K562 (cell line): ENCODE results near the gene BEST1. TPM values are rescaled to one million over a fixed set of nuclear protein-coding genes. Genes with fewer than 3 reads are reported as not detected.
A peak's percentile ranks its signal among the peaks of the same experiment; 100 is the strongest.

Source experiments
- ATAC-seq: fragments of 200-7000 bp; cut with Tn5 transposase; 3 replicates; pipeline ENCODE4 v1.9.1; 2020; ENCODE audit warnings: moderate library complexity
- BruUV-seq: library from RNA; stranded (reverse); fragments of 400-500 nt; replicated peaks from 2 replicates; lab custom pipeline; 2021; lab: Mats Ljungman, UMichigan
- CTCF ChIA-PET: fragments of 300-600 bp; formaldehyde crosslinking; extraction: SDS; loops from one replicate; lab custom pipeline; 2021; ENCODE audit warnings: low intra/inter-chr PET ratio; lab: Yijun Ruan, JAX
- POLR2A ChIA-PET: fragments of 300-600, 350-650 bp; sonication (Branson Sonifier 250); formaldehyde crosslinking; extraction: SDS; loops from one replicate; lab custom pipeline; 2021; ENCODE audit warnings: antibody characterized with exemption, inconsistent platforms; lab: Yijun Ruan, JAX
- DNase-seq, 4 experiments: peaks; one replicate each; pipeline versions ENCODE4 v3.0.0 to v3.0.0-alpha.2; 2011 to 2018; ENCODE audit warnings: low spot score in 3 of 4, mixed read lengths in 3 of 4; ENCODE audit errors: extremely low read depth in 1 of 4
- FAIRE-seq: peaks from 2 replicates; lab custom pipeline; 2011; peaks lifted over from hg19 to GRCh38; lab: Jason Lieb, UNC
- H2AFZ ChIP-seq: 2 replicates; pipeline ENCODE4 v1.6.0; 2011; ENCODE audit warnings: low read depth, low read length, control low read depth, inconsistent platforms
- H3K27ac ChIP-seq: fragments of 200-600 bp; 3 replicates; pipeline ENCODE4 v1.8.0; 2011; ENCODE audit warnings: low read depth, mild to moderate bottlenecking, control low read depth, inconsistent platforms, low read length, moderate library complexity, mixed read lengths; ENCODE audit errors: extremely low read depth
- H3K27me3 ChIP-seq, 2 experiments: fragments of 300-600 bp in 1 of 2; 2 replicates in 1 of 2; 3 replicates in 1 of 2; pipeline versions ENCODE4 v1.6.0 to v1.8.0; 2011; ENCODE audit warnings: inconsistent platforms in 2 of 2, low read length in 2 of 2, mild to moderate bottlenecking in 1 of 2, mixed read lengths in 1 of 2, moderate library complexity in 1 of 2; ENCODE audit not compliant: control insufficient read depth in 2 of 2, insufficient read depth in 2 of 2
- H3K36me3 ChIP-seq: fragments of 300-600 bp; 3 replicates; pipeline ENCODE4 v1.8.0; 2011; ENCODE audit warnings: mild to moderate bottlenecking, low read length, inconsistent platforms; ENCODE audit not compliant: control insufficient read depth, insufficient read depth
- H3K4me1 ChIP-seq, 2 experiments: fragments of 200-600 bp in 1 of 2; replicated peaks in 1 of 2; 2 replicates in 1 of 2; 3 replicates in 1 of 2; pipeline versions ENCODE4 v1.5.1 to v1.8.0; 2011; ENCODE audit warnings: inconsistent platforms in 2 of 2, low read length in 2 of 2, mild to moderate bottlenecking in 1 of 2, mixed read lengths in 1 of 2, moderate library complexity in 1 of 2; ENCODE audit not compliant: control insufficient read depth in 2 of 2, insufficient read depth in 2 of 2
- H3K4me2 ChIP-seq: 2 replicates; pipeline ENCODE4 v1.6.1; 2011; ENCODE audit warnings: low read length, control low read depth, inconsistent platforms, mixed read lengths; ENCODE audit not compliant: insufficient read depth
- H3K4me3 ChIP-seq: fragments of 200-600 bp; sonication (generic), shearing (Covaris generic); 2 replicates; pipeline ENCODE4 v1.5.1; 2016; ENCODE audit warnings: control low read depth, inconsistent platforms
- H3K79me2 ChIP-seq: fragments of 200-600 bp; 3 replicates; pipeline ENCODE4 v1.8.0; 2011; ENCODE audit warnings: low read length, inconsistent platforms; ENCODE audit not compliant: control insufficient read depth, insufficient read depth
- H3K9ac ChIP-seq, 2 experiments: 2 replicates each; pipeline versions ENCODE4 v1.6.0 to v1.6.1; 2011; ENCODE audit warnings: low read depth in 2 of 2, low read length in 2 of 2, control low read depth in 1 of 2, inconsistent platforms in 1 of 2, mild to moderate bottlenecking in 1 of 2, mixed read lengths in 1 of 2; ENCODE audit not compliant: insufficient read depth in 1 of 2
- H3K9me1 ChIP-seq: one replicate; pipeline ENCODE4 v1.6.0; 2011; ENCODE audit warnings: inconsistent platforms, mild to moderate bottlenecking, low read length, moderate library complexity; ENCODE audit not compliant: control insufficient read depth, insufficient read depth
- H3K9me3 ChIP-seq: replicated peaks from 2 replicates; pipeline ENCODE4 v1.5.1; 2011; ENCODE audit warnings: low read depth, low read length, inconsistent platforms; ENCODE audit not compliant: control insufficient read depth, insufficient read depth
- H4K20me1 ChIP-seq: replicated peaks from 2 replicates; pipeline ENCODE4 v1.6.1; 2011; ENCODE audit warnings: low read length, inconsistent platforms, mixed read lengths; ENCODE audit not compliant: control insufficient read depth, insufficient read depth
- POLR2G ChIP-seq: fragments of 200-400 bp; formaldehyde crosslinking; IDR thresholded peaks from 2 replicates; pipeline ENCODE4 v1.6.1; 2017; ENCODE audit warnings: low read depth, mild to moderate bottlenecking, antibody characterized with exemption, low read length, moderate library complexity
- RBFOX2 ChIP-seq: fragments of 200-400 bp; formaldehyde crosslinking; IDR thresholded peaks from 2 replicates; pipeline ENCODE4 v1.6.1; 2017; ENCODE audit warnings: low read depth, mild to moderate bottlenecking, low read length, moderate library complexity
- RBM15 ChIP-seq: fragments of 200-400 bp; formaldehyde crosslinking; IDR thresholded peaks from 2 replicates; pipeline ENCODE4 v1.6.1; 2018; ENCODE audit warnings: mild to moderate bottlenecking, low read length, moderate library complexity; ENCODE audit not compliant: insufficient read depth
- RFX1 ChIP-seq: fragments of 450-650 bp; IDR thresholded peaks from 2 replicates; pipeline ENCODE4 v1.6.1; 2016; ENCODE audit warnings: mild to moderate bottlenecking, moderate library complexity
- SNRNP70 ChIP-seq: fragments of 200-400 bp; formaldehyde crosslinking; optimal IDR thresholded peaks from 2 replicates; pipeline ENCODE3; 2017; ENCODE audit warnings: low read depth, low read length
- WGBS: fragments of 100-300 bp; shearing (Covaris generic); methylation state at CpG from one replicate; pipeline ENCODE4 v1.1.6; 2016; ENCODE audit warnings: low coverage, mixed read lengths; ENCODE audit not compliant: insufficient coverage; ENCODE audit errors: missing lambda C conversion rate; 5-methylcytosine and 5-hydroxymethylcytosine counted together
- in situ Hi-C: fragments of 300-500 bp; cut with MboI; formaldehyde crosslinking; loops from 4 replicates; pipeline ENCODE4 v1.15.0; 2018; ENCODE audit warnings: inconsistent platforms, mixed read lengths
- intact Hi-C: fragments of 100-400 bp; cut with micrococcal nuclease; formaldehyde crosslinking; loops from 2 replicates; pipeline ENCODE4 v1.14.2; 2022
- polyA plus RNA-seq, 8 experiments: library from polyadenylated mRNA; depleted of rRNA in 4 of 8; stranded (reverse) in 5 of 8; unstranded in 3 of 8; fragments of >200 nt; fragmentation: Nextera tagmentation in 2 of 8; fragmentation: Illumina TruSeq in 1 of 8; extraction: Ambion mirVana in 2 of 8; extraction: Trizol in 1 of 8; gene quantifications; 2 replicates each; pipeline versions ENCODE4 v1.2.1 to v1.2.3, GENCODE V29; 2011 to 2014; ENCODE audit warnings: inconsistent platforms in 1 of 8, missing spikeins in 1 of 8
- total RNA-seq, 7 experiments: library from RNA; depleted of rRNA in 6 of 7; stranded (reverse); fragments of >200 nt in 6 of 7; fragmentation: Illumina TruSeq in 2 of 7; extraction: Trizol in 2 of 7; gene quantifications; 2 replicates each; pipeline versions ENCODE4 v1.2.1 to v1.2.3, GENCODE V29; 2011 to 2021; ENCODE audit warnings: low replicate concordance in 1 of 7
- TF ChIP-seq, protein P1 (sequence below): fragments of 250-450 bp; sonication (Bioruptor Pico); IDR thresholded peaks from 2 replicates; pipeline ENCODE4 v1.4.0; 2020

The BEST1 gene
- total and polyA plus RNA-seq, 9 of the 15 experiments (the other 6 are each of a cell fraction or from before 2014, with no cell fraction given): 0.07 to 1.3 (median 0.40) TPM

DNA sequence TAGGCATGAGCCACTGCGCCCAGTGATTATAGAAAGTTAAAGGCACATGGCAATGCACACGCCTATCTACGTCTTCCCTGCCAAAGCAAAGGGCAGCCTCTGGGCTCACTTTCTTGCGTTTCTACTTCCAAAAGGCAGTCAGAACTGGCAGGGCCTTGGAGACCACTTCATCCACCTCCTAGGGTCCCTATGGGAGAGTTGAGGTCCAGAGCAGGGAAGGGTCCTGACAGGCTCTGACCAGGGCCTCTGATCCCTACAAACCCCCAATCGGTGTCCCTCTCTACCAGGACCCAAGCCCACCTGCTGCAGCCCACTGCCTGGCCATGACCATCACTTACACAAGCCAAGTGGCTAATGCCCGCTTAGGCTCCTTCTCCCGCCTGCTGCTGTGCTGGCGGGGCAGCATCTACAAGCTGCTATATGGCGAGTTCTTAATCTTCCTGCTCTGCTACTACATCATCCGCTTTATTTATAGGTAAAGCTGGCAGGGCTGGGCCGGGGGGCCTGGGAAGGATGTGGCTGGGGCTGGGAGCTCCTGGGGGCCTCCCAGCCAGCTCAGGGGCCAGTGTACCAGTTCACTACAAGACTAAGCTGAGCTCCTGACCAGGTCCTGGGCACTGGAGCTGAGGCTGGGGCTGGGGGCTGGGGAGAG is 1.5 kb downstream of the BEST1 start:
- peak; percentile 54 for TF ChIP-seq RBFOX2
- no peak for TF ChIP-seq RBM15
- TF ChIP-seq POLR2G: 0 out of 2 replicates have a peak, but pooled peaks have one; percentile 27
- TF ChIP-seq, protein P1, sequence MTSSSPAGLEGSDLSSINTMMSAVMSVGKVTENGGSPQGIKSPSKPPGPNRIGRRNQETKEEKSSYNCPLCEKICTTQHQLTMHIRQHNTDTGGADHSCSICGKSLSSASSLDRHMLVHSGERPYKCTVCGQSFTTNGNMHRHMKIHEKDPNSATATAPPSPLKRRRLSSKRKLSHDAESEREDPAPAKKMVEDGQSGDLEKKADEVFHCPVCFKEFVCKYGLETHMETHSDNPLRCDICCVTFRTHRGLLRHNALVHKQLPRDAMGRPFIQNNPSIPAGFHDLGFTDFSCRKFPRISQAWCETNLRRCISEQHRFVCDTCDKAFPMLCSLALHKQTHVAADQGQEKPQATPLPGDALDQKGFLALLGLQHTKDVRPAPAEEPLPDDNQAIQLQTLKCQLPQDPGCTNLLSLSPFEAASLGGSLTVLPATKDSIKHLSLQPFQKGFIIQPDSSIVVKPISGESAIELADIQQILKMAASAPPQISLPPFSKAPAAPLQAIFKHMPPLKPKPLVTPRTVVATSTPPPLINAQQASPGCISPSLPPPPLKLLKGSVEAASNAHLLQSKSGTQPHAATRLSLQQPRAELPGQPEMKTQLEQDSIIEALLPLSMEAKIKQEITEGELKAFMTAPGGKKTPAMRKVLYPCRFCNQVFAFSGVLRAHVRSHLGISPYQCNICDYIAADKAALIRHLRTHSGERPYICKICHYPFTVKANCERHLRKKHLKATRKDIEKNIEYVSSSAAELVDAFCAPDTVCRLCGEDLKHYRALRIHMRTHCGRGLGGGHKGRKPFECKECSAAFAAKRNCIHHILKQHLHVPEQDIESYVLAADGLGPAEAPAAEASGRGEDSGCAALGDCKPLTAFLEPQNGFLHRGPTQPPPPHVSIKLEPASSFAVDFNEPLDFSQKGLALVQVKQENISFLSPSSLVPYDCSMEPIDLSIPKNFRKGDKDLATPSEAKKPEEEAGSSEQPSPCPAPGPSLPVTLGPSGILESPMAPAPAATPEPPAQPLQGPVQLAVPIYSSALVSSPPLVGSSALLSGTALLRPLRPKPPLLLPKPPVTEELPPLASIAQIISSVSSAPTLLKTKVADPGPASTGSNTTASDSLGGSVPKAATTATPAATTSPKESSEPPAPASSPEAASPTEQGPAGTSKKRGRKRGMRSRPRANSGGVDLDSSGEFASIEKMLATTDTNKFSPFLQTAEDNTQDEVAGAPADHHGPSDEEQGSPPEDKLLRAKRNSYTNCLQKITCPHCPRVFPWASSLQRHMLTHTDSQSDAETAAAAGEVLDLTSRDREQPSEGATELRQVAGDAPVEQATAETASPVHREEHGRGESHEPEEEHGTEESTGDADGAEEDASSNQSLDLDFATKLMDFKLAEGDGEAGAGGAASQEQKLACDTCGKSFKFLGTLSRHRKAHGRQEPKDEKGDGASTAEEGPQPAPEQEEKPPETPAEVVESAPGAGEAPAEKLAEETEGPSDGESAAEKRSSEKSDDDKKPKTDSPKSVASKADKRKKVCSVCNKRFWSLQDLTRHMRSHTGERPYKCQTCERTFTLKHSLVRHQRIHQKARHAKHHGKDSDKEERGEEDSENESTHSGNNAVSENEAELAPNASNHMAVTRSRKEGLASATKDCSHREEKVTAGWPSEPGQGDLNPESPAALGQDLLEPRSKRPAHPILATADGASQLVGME: 0 out of 2 replicates have a peak, but pooled peaks have one; percentile 9
- no peak for TF ChIP-seq SNRNP70
- no peak for TF ChIP-seq RFX1
- ATAC-seq (no peak), FAIRE-seq (no peak), DNase-seq (peak in 2 of 4 experiments; percentile 3 to 5)
- CTCF ChIA-PET: no interaction called here
- H3K36me3 ChIP-seq: no peaks in the 10 kb centered on the region
- H4K20me1 ChIP-seq: no peaks in the 10 kb centered on the region
- intact Hi-C loops (no loop called here), in situ Hi-C loops (loop anchor here (5.0 kb wide), 1 partner anchor 154 kb away; no protein-coding TSS in a partner anchor)
- H3K79me2 ChIP-seq: no peaks in the 10 kb centered on the region
- WGBS: 82% methylated on average over 10 of the region's 11 CpGs
- H3K4me2 ChIP-seq: no peak overlapping the region; the same call in 1 of the 2 replicates
- peaks cover 32 to 44% of the 10 kb centered on the region in 2 experiments for H3K4me1 ChIP-seq
- no peaks in the 10 kb centered on the region for H3K27me3 ChIP-seq
- peaks cover 5% of the 10 kb centered on the region for H3K9me1 ChIP-seq
- peak overlapping the region; percentile 10; the same call in 1 of the 3 replicates for H3K27ac ChIP-seq
- H3K9me3 ChIP-seq: no peaks in the 10 kb centered on the region
- no peak overlapping the region for H2AFZ ChIP-seq
- H3K4me3 ChIP-seq: no peak overlapping the region
- peak overlapping the region; percentile 14 to 24; a peak in 2 of 4 replicates for H3K9ac ChIP-seq
- POLR2A ChIA-PET: interaction anchor here (0.6 to 14.1 kb wide), 18 partner anchors 12 to 493 kb away, joined by 3 to 327 read pairs (median 6); partner anchors contain the start of genes FEN1, FTH1 and TMEM258
- no TSS peak for BruUV-seq
